HEK293T (cell line): ENCODE results near the gene DLG2.

Experiments
- CTCF ChIA-PET: fragments of 350-600 bp; formaldehyde crosslinking; extraction: SDS; loops from one replicate; lab custom pipeline; 2021; ENCODE audit warnings: antibody characterized with exemption, inconsistent platforms; lab: Yijun Ruan, JAX
- POLR2A ChIA-PET: fragments of 350-600 bp; formaldehyde crosslinking; extraction: SDS; loops from one replicate; lab custom pipeline; 2020; ENCODE audit warnings: antibody characterized with exemption, inconsistent platforms; lab: Yijun Ruan, JAX
- DNase-seq: peaks from one replicate; pipeline ENCODE4 v3.0.0; 2012; ENCODE audit warnings: mixed read lengths; ENCODE audit errors: extremely low spot score
- ARNT ChIP-seq: fragments of 450-650 bp; IDR thresholded peaks from 2 replicates; pipeline ENCODE4 v1.6.1; 2017; ENCODE audit warnings: mild to moderate bottlenecking
- BHLHE40 ChIP-seq: fragments of 450-650 bp; IDR thresholded peaks from 2 replicates; pipeline ENCODE4 v1.6.1; 2016; ENCODE audit warnings: mild to moderate bottlenecking, moderate library complexity, borderline replicate concordance
- CTBP1 ChIP-seq: fragments of 450-650 bp; IDR thresholded peaks from 2 replicates; pipeline ENCODE4 v1.6.1; 2016; ENCODE audit warnings: borderline replicate concordance
- ELF4 ChIP-seq: fragments of 450-650 bp; IDR thresholded peaks from 2 replicates; pipeline ENCODE4 v1.6.1; 2017; ENCODE audit warnings: antibody characterized with exemption
- FOXA1 ChIP-seq: fragments of 450-650 bp; IDR thresholded peaks from 2 replicates; pipeline ENCODE4 v1.6.1; 2016; ENCODE audit warnings: mild to moderate bottlenecking
- FOXK2 ChIP-seq: fragments of 450-650 bp; IDR thresholded peaks from 2 replicates; pipeline ENCODE4 v1.6.1; 2016; ENCODE audit warnings: mild to moderate bottlenecking
- FOXM1 ChIP-seq: fragments of 450-650 bp; IDR thresholded peaks from 2 replicates; pipeline ENCODE4 v1.6.1; 2017; ENCODE audit warnings: mild to moderate bottlenecking, borderline replicate concordance
- HDGF ChIP-seq: fragments of 450-650 bp; IDR thresholded peaks from 2 replicates; pipeline ENCODE4 v1.6.1; 2017; ENCODE audit warnings: antibody characterized with exemption, borderline replicate concordance
- L3MBTL2 ChIP-seq: fragments of 450-650 bp; conservative IDR thresholded peaks from 2 replicates; pipeline ENCODE4 v1.6.1; 2016; ENCODE audit warnings: mild to moderate bottlenecking
- LEF1 ChIP-seq: fragments of 450-650 bp; IDR thresholded peaks from 2 replicates; pipeline ENCODE4 v1.6.1; 2017; ENCODE audit warnings: mild to moderate bottlenecking, borderline replicate concordance
- NFRKB ChIP-seq: fragments of 450-650 bp; IDR thresholded peaks from 2 replicates; pipeline ENCODE4 v1.6.1; 2016; ENCODE audit warnings: mild to moderate bottlenecking, moderate library complexity
- PKNOX1 ChIP-seq: fragments of 450-650 bp; IDR thresholded peaks from 2 replicates; pipeline ENCODE4 v1.6.1; 2016
- SP1 ChIP-seq: fragments of 450-650 bp; IDR thresholded peaks from 2 replicates; pipeline ENCODE4 v1.6.1; 2017
- SUZ12 ChIP-seq: fragments of 450-650 bp; IDR thresholded peaks from 2 replicates; pipeline ENCODE4 v1.6.1; 2016; ENCODE audit warnings: mild to moderate bottlenecking
- TARDBP ChIP-seq: fragments of 450-650 bp; IDR thresholded peaks from 2 replicates; pipeline ENCODE4 v1.6.1; 2016
- ZNF384 ChIP-seq: fragments of 450-650 bp; IDR thresholded peaks from 2 replicates; pipeline ENCODE4 v1.6.1; 2016

DLG2 gene

GRCh38 chr11:84899134-84899533 is 728.0 kb downstream of the DLG2 start:
- CTCF ChIA-PET, result no interaction called here
- POLR2A ChIA-PET, result no interaction called here
- DNase-seq, result no peak
- TF ChIP-seq BHLHE40, result no peak
- no peak for TF ChIP-seq ZNF384
- no peak for TF ChIP-seq FOXA1
- TF ChIP-seq L3MBTL2, result no peak

GRCh38 chr11:84894666-84895065 is 732.5 kb downstream of the DLG2 start:
- CTCF ChIA-PET, result no interaction called here
- POLR2A ChIA-PET, result no interaction called here
- no peak for DNase-seq
- no peak for TF ChIP-seq TARDBP
- TF ChIP-seq BHLHE40, result no peak
- no peak for TF ChIP-seq L3MBTL2
- TF ChIP-seq SP1, result no peak
- no peak for TF ChIP-seq SUZ12
- TF ChIP-seq HDGF, result no peak
- no peak for TF ChIP-seq LEF1
- TF ChIP-seq CTBP1, result no peak
- no peak for TF ChIP-seq FOXM1
- no peak for TF ChIP-seq ZNF384

GRCh38 chr11:84890676-84891075 is 736.5 kb downstream of the DLG2 start:
- DNase-seq, result no peak
- ChIA-PET POLR2A (no interaction called here), CTCF (no interaction called here)
- TF ChIP-seq NFRKB (no peak), ZNF384 (no peak), FOXA1 (no peak), FOXK2 (no peak), LEF1 (no peak), L3MBTL2 (no peak), BHLHE40 (no peak), ELF4 (no peak), HDGF (no peak), ARNT (no peak), SP1 (no peak), SUZ12 (no peak), CTBP1 (no peak), FOXM1 (no peak)

GRCh38 chr11:84889556-84889955 is 737.6 kb downstream of the DLG2 start:
- CTCF ChIA-PET, result no interaction called here
- DNase-seq, result no peak
- TF ChIP-seq FOXK2 (no peak), SUZ12 (no peak), FOXA1 (no peak)
- POLR2A ChIA-PET, result no interaction called here

- ChIA-PET POLR2A (no interaction called here), CTCF (no interaction called here)
- TF ChIP-seq SUZ12 (no peak), SP1 (no peak), TARDBP (no peak), NFRKB (no peak), FOXK2 (no peak), LEF1 (no peak), HDGF (no peak), FOXM1 (no peak), CTBP1 (no peak), FOXA1 (no peak), BHLHE40 (no peak), ARNT (no peak), L3MBTL2 (no peak)
- DNase-seq, result no peak
Measured at GRCh38 chr11:84887055-84887629, 740.0 kb downstream of the DLG2 start.

GRCh38 chr11:84886344-84886743 is 740.8 kb downstream of the DLG2 start:
- ChIA-PET CTCF (no interaction called here), POLR2A (no interaction called here)
- DNase-seq, result no peak
- TF ChIP-seq PKNOX1 (no peak), BHLHE40 (no peak)

GRCh38 chr11:84884836-84885235 is 742.3 kb downstream of the DLG2 start:
- TF ChIP-seq TARDBP (no peak), FOXK2 (no peak)
- ChIA-PET CTCF (no interaction called here), POLR2A (no interaction called here)
- DNase-seq, result no peak

- no peak for DNase-seq
- ChIA-PET CTCF (no interaction called here), POLR2A (no interaction called here)
- no peak for TF ChIP-seq LEF1
- TF ChIP-seq L3MBTL2, result no peak
- no peak for TF ChIP-seq NFRKB
- no peak for TF ChIP-seq BHLHE40
- TF ChIP-seq ZNF384, result no peak
- TF ChIP-seq FOXA1, result no peak
- TF ChIP-seq ELF4, result no peak
- no peak for TF ChIP-seq FOXM1
- no peak for TF ChIP-seq SP1
- no peak for TF ChIP-seq TARDBP
- no peak for TF ChIP-seq SUZ12
- no peak for TF ChIP-seq CTBP1
Measured at GRCh38 chr11:84882056-84882455, 745.1 kb downstream of the DLG2 start.
